Measurements from ENCODE around the gene TRIM47. TPM values are rescaled to one million over a fixed set of nuclear protein-coding genes. Genes with fewer than 3 reads are reported as not detected.

The TRIM47 gene
- total RNA-seq, 1 experiment from 2014 or later = 0.95 TPM

DNA sequence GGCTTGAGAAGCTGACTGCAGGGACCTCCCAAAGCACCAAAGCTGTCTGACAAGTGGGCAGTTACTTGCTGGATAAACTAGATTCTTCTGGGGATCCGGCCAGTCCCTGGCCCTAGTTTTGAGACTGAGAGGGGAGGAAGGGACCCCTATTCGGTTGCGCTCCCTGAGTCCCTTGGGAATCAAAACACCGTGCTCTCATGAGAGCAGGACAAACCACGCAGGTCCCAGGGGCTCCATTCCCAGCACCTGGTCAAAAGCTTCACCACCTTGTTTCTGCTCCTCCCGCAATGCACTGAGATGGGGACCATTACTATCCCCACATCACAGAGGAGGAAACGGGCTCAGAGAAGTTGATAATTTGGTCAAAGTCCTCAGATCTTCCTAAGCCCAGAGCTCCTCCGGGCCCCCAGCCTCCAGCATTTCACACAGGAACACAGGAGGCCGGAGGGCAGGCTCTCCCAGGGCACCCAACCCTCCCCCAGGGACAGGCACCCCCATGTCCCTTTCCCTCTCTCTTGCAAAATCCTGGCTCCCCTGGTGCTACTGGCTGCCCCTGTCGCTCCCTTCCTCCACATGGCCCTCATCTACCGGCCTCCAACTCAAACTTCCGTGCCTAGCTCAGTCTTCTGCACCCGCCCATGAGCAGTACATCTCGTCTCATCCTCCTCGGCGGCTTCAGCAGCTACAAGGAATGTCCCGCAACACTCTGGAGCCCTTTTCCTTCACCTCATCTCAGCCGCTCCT, 15.1 kb upstream of the TRIM47 start:
- H3K27me3 ChIP-seq (replicated peaks; ENCODE audit: insufficient read depth, low read depth, low read length, poor library complexity) = no peaks in the 10 kb centered on the region
- intact Hi-C loops (cut with micrococcal nuclease; ENCODE audit: unreplicated experiment) = no loop called here
- POLR2A ChIA-PET (ENCODE audit: low non-redundant PET) = no interaction called here
- H3K27ac ChIP-seq (ENCODE audit: low read depth, low read length, poor library complexity, severe bottlenecking) = no peak overlapping the region
- H3K4me3 ChIP-seq (ENCODE audit: low read depth, low read length, poor library complexity, severe bottlenecking) = no peak overlapping the region
- TF ChIP-seq, protein P1, sequence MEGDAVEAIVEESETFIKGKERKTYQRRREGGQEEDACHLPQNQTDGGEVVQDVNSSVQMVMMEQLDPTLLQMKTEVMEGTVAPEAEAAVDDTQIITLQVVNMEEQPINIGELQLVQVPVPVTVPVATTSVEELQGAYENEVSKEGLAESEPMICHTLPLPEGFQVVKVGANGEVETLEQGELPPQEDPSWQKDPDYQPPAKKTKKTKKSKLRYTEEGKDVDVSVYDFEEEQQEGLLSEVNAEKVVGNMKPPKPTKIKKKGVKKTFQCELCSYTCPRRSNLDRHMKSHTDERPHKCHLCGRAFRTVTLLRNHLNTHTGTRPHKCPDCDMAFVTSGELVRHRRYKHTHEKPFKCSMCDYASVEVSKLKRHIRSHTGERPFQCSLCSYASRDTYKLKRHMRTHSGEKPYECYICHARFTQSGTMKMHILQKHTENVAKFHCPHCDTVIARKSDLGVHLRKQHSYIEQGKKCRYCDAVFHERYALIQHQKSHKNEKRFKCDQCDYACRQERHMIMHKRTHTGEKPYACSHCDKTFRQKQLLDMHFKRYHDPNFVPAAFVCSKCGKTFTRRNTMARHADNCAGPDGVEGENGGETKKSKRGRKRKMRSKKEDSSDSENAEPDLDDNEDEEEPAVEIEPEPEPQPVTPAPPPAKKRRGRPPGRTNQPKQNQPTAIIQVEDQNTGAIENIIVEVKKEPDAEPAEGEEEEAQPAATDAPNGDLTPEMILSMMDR (conservative IDR thresholded peaks at IDR 0.05; ENCODE audit: low read depth, low read length) = no peak
- no peak for TF ChIP-seq EZH2 (IDR thresholded peaks at IDR 0.05; ENCODE audit: borderline replicate concordance, low read depth, low read length, poor library complexity, severe bottlenecking)
- H3K9me3 ChIP-seq (ENCODE audit: low read depth, low read length, poor library complexity, severe bottlenecking) = no peaks in the 10 kb centered on the region
- CTCF ChIA-PET = interaction anchor here (0.6 kb wide), 1 partner anchor 95 kb away, joined by 5 read pairs; no protein-coding TSS in a partner anchor
- BruUV-seq (replicated peaks) = no TSS peak
- H3K4me1 ChIP-seq (ENCODE audit: insufficient read depth, low read length, poor library complexity, severe bottlenecking) = peaks cover 17% of the 10 kb centered on the region
- peaks cover 23% of the 10 kb centered on the region for H3K36me3 ChIP-seq (ENCODE audit: insufficient read depth, low read length, poor library complexity, severe bottlenecking)
- no peak for DNase-seq (ENCODE audit: low spot score)

DNA sequence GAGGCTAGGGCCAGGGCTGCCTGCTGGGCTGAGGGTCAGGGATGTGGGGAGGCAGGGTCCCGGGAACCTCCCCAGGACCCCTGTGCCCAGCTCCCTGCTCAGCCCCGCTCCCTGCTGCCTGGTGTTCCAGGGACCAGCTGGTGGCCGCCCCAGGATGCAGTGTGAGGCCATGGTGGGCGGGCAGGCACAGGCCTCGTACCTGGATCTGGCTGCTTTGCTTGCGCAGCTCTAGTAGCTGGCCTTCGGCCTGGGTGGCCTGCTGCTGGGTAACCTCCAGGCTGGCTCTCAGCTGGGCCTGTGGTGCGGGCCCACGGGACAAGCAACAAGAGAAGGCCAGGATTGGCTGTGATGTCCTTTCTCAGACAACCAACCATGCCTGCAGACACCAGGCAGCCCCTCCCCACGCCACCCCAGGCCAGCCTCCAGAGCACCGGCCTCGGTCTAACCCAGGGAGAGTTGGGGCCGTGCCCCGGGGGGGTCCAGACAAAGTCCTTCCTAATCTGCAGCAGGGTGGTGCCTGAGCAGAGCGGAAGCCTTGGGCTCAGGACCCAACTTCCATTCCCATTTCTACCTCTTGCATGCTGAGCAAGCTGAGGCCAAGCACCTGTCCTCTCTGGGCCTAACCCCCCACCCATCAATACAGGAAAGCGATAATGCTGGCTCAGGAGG, 14.3 kb upstream of the TRIM47 start:
- Histone ChIP-seq H3K36me3 (ENCODE audit: insufficient read depth, low read length, poor library complexity, severe bottlenecking) (peaks cover 21% of the 10 kb centered on the region), H3K4me3 (ENCODE audit: low read depth, low read length, poor library complexity, severe bottlenecking) (no peak overlapping the region), H3K4me1 (ENCODE audit: insufficient read depth, low read length, poor library complexity, severe bottlenecking) (peaks cover 17% of the 10 kb centered on the region), H3K27me3 (replicated peaks; ENCODE audit: insufficient read depth, low read depth, low read length, poor library complexity) (no peaks in the 10 kb centered on the region), H3K27ac (ENCODE audit: low read depth, low read length, poor library complexity, severe bottlenecking) (no peak overlapping the region), H3K9me3 (ENCODE audit: low read depth, low read length, poor library complexity, severe bottlenecking) (no peaks in the 10 kb centered on the region)
- CTCF ChIA-PET = no interaction called here
- no TSS peak for BruUV-seq (replicated peaks)
- DNase-seq (ENCODE audit: low spot score) = no peak
- no peak for TF ChIP-seq EZH2 (IDR thresholded peaks at IDR 0.05; ENCODE audit: borderline replicate concordance, low read depth, low read length, poor library complexity, severe bottlenecking)
- TF ChIP-seq, protein P1 (conservative IDR thresholded peaks at IDR 0.05; ENCODE audit: low read depth, low read length) = no peak
- POLR2A ChIA-PET (ENCODE audit: low non-redundant PET) = no interaction called here
- intact Hi-C loops (cut with micrococcal nuclease; ENCODE audit: unreplicated experiment) = no loop called here

DNA sequence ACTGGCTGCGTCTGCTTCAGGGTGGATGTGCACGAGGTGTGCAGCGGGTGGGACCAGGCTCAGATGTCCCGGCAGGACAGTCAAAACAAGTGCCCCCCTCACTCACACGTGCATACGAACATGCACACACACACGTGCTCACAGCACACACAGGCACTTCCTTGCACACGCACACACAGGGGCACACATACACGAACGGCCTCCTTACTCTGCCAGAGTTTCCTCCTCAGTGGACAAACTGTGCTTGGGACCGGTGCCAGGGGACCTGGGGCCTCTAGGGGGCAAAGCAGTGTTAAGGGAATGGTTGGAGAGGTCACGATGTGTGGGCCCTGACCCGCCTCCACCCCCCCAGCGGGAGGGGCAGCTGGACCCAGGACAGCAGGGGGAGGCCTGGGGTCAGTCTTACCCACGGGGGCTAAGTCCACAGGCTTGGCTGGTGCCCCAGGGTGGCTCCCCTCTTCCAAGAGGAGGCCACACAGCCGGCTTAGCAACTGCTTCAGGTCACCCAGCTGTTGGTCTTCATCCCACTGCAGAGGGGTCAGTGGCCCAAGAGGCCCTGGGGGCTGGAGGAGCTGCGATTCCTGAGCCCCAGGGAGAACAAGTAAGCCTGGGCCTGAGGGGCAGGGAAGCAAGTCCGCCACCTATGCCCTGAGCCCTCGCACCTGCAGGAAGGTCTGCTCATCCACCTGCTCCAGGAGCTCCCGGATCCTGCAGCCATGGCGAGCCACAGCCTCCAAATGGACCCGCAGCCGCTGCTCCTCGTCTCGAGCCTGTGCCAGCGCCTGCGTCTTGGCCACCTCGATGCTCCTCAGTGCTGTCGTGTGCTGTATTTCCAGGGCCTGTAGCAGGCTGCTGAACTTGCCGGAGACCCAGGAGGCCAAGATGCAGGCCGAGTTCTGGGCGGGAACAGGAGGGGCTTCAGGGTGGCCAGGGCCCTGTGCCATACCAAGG, 13.5 kb upstream of the TRIM47 start:
- peaks cover 21% of the 10 kb centered on the region for H3K36me3 ChIP-seq (ENCODE audit: insufficient read depth, low read length, poor library complexity, severe bottlenecking)
- TF ChIP-seq, protein P1 (conservative IDR thresholded peaks at IDR 0.05; ENCODE audit: low read depth, low read length) = no peak
- no peak for TF ChIP-seq EZH2 (IDR thresholded peaks at IDR 0.05; ENCODE audit: borderline replicate concordance, low read depth, low read length, poor library complexity, severe bottlenecking)
- no peak for DNase-seq (ENCODE audit: low spot score)
- H3K27ac ChIP-seq (ENCODE audit: low read depth, low read length, poor library complexity, severe bottlenecking) = no peak overlapping the region
- no peaks in the 10 kb centered on the region for H3K27me3 ChIP-seq (replicated peaks; ENCODE audit: insufficient read depth, low read depth, low read length, poor library complexity)
- BruUV-seq (replicated peaks) = no TSS peak
- CTCF ChIA-PET = no interaction called here
- intact Hi-C loops (cut with micrococcal nuclease; ENCODE audit: unreplicated experiment) = no loop called here
- no peaks in the 10 kb centered on the region for H3K9me3 ChIP-seq (ENCODE audit: low read depth, low read length, poor library complexity, severe bottlenecking)
- POLR2A ChIA-PET (ENCODE audit: low non-redundant PET) = no interaction called here
- H3K4me1 ChIP-seq (ENCODE audit: insufficient read depth, low read length, poor library complexity, severe bottlenecking) = peaks cover 10% of the 10 kb centered on the region
- no peak overlapping the region for H3K4me3 ChIP-seq (ENCODE audit: low read depth, low read length, poor library complexity, severe bottlenecking)

Measured in A673 (cell line).